MM.1S (cell line): ENCODE data around the gene KCNC3.

Experiments used
- EZH2 ChIP-seq: fragments of 300-600 bp; sonication (generic); optimal IDR thresholded peaks from 2 replicates; pipeline ENCODE3; 2017; ENCODE audit warnings: low read depth, mild to moderate bottlenecking, antibody characterized with exemption, low read length, mixed read lengths
- TF ChIP-seq, protein P1 (sequence below): fragments of 300-600 bp; sonication (generic); IDR thresholded peaks from 2 replicates; pipeline ENCODE4 v1.5.1; 2016; ENCODE audit warnings: antibody characterized with exemption, low read length, mixed read lengths

DNA sequence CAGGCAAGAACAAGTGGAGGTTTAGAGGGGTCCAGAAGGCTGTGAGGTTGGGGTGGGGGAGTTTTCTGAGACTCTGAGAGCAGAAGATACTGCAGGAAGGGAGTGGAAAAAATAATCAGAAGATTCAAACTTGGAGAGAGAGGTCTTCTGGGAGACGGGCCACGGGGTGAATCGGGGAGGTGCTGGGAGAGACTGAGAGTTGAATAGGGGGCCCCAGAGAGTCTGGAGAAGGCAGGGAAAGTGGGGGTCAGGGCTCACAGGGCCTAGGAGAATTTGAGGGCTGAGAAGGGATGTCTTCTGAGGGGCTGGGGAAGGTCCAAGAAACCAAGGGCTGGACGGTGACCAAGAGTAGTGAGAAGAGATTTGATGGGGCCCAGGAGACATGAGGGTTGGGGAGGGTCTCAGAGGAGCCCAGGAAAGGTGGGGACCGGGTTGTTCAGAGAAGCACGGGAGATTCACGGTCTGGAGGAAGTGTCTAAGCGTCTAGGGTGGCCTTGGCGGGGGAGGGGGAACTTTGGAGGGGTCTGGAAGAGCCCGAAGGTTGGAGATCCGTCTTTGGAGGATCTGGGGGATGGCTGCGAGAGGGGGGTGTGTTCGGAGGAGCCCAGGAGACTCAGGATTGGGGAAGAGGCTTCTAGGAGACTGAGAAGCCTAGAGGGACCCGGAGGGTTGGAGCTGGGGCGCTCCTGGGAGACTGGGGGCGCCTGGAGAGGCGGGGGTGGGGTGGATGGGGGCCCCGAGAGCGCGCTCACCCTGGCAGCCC, 1.5 kb downstream of the KCNC3 start:
- TF ChIP-seq EZH2: no peak
- TF ChIP-seq, protein P1, sequence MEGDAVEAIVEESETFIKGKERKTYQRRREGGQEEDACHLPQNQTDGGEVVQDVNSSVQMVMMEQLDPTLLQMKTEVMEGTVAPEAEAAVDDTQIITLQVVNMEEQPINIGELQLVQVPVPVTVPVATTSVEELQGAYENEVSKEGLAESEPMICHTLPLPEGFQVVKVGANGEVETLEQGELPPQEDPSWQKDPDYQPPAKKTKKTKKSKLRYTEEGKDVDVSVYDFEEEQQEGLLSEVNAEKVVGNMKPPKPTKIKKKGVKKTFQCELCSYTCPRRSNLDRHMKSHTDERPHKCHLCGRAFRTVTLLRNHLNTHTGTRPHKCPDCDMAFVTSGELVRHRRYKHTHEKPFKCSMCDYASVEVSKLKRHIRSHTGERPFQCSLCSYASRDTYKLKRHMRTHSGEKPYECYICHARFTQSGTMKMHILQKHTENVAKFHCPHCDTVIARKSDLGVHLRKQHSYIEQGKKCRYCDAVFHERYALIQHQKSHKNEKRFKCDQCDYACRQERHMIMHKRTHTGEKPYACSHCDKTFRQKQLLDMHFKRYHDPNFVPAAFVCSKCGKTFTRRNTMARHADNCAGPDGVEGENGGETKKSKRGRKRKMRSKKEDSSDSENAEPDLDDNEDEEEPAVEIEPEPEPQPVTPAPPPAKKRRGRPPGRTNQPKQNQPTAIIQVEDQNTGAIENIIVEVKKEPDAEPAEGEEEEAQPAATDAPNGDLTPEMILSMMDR: no peak
